Esophagus (tissue), 2 donors: ENCODE results near the gene COX19. TPM values are rescaled to one million over a fixed set of nuclear protein-coding genes. Genes with fewer than 3 reads are reported as not detected.

ENCODE experiments used
- H3K27ac ChIP-seq, 2 donors: one replicate each; pipeline ENCODE4 v1.5.1; 2013; ENCODE audit warnings: low read depth in 2 of 2, mild to moderate bottlenecking in 2 of 2, inconsistent platforms in 1 of 2, low read length in 1 of 2, moderate library complexity in 1 of 2
- H3K27me3 ChIP-seq, 2 donors: one replicate each; pipeline ENCODE4 v1.6.1; 2013; ENCODE audit warnings: low read length in 2 of 2, control low read depth in 1 of 2, mild to moderate bottlenecking in 1 of 2; ENCODE audit not compliant: insufficient read depth in 2 of 2, control insufficient read depth in 1 of 2
- H3K36me3 ChIP-seq, 2 donors: one replicate each; pipeline ENCODE4 v1.6.1; 2013; ENCODE audit warnings: low read length in 1 of 2; ENCODE audit not compliant: control insufficient read depth in 2 of 2, insufficient read depth in 2 of 2
- H3K4me1 ChIP-seq, 2 donors: one replicate each; pipeline ENCODE4 v1.6.1; 2013; ENCODE audit warnings: low read length in 1 of 2; ENCODE audit not compliant: control insufficient read depth in 2 of 2, insufficient read depth in 2 of 2
- H3K4me3 ChIP-seq, 2 donors: one replicate each; pipeline ENCODE4 v1.5.1; 2013; ENCODE audit warnings: low read length in 2 of 2, mild to moderate bottlenecking in 2 of 2, low read depth in 1 of 2, moderate library complexity in 1 of 2
- H3K9me3 ChIP-seq, 2 donors: one replicate each; pipeline ENCODE4 v1.6.1; 2013; ENCODE audit warnings: mild to moderate bottlenecking in 2 of 2, low read depth in 1 of 2, low read length in 1 of 2, moderate library complexity in 1 of 2; ENCODE audit not compliant: control insufficient read depth in 2 of 2, insufficient read depth in 1 of 2
- WGBS, 2 donors: extraction: QIAGEN DNeasy Blood & Tissue Kit; methylation state at CpG; one replicate each; pipeline ENCODE4 v1.1.7; 2013; 5-methylcytosine and 5-hydroxymethylcytosine counted together
- polyA plus RNA-seq, 2 donors: library from polyadenylated mRNA; stranded (reverse); fragments of 200-250 nt; gene quantifications; one replicate each; pipeline ENCODE4 v1.2.3, GENCODE V29; 2013
- donor health status: healthy with polysubstance abuse.
- donor health status: Bipolar disorder and iron deficiency.

COX19 gene
- polyA plus RNA-seq, 2 donors: 4.1 to 5.5 TPM

GRCh38 chr7:979151-979550, 3.8 kb upstream of the COX19 start:
- Histone ChIP-seq H3K27ac (no peak overlapping the region), H3K4me1 (peaks cover 5 to 19% of the 10 kb centered on the region in 2 donors)

GRCh38 chr7:978416-979091, 3.2 kb upstream of the COX19 start:
- peaks cover 5 to 19% of the 10 kb centered on the region in 2 donors for H3K4me1 ChIP-seq
- H3K36me3 ChIP-seq: no peaks in the 10 kb centered on the region
- 77 to 88% methylated on average over 24 of the region's 24 CpGs for WGBS, 2 donors
- no peaks in the 10 kb centered on the region for H3K9me3 ChIP-seq
- no peak overlapping the region for H3K4me3 ChIP-seq
- H3K27me3 ChIP-seq: no peaks in the 10 kb centered on the region
- H3K27ac ChIP-seq: no peak overlapping the region

More at GRCh38 chr7:979151-979550, 3.8 kb upstream of the COX19 start:
- no peaks in the 10 kb centered on the region for H3K36me3 ChIP-seq
- 77 to 87% methylated on average over 16 of the region's 16 CpGs for WGBS, 2 donors
- H3K9me3 ChIP-seq: no peaks in the 10 kb centered on the region
- no peak overlapping the region for H3K4me3 ChIP-seq
- H3K27me3 ChIP-seq: no peaks in the 10 kb centered on the region

GRCh38 chr7:978049-978346, 2.6 kb upstream of the COX19 start:
- Histone ChIP-seq H3K27me3 (no peaks in the 10 kb centered on the region), H3K4me3 (no peak overlapping the region), H3K27ac (no peak overlapping the region), H3K36me3 (no peaks in the 10 kb centered on the region), H3K9me3 (no peaks in the 10 kb centered on the region), H3K4me1 (peaks cover 5 to 14% of the 10 kb centered on the region in 2 donors)
- 60 to 83% methylated on average over 7 of the region's 7 CpGs for WGBS, 2 donors

- Histone ChIP-seq H3K9me3 (no peaks in the 10 kb centered on the region), H3K27ac (no peak overlapping the region), H3K36me3 (no peaks in the 10 kb centered on the region), H3K4me3 (no peak overlapping the region), H3K4me1 (peaks cover 4 to 10% of the 10 kb centered on the region in 2 donors), H3K27me3 (no peaks in the 10 kb centered on the region)
- WGBS, 2 donors: 61 to 73% methylated on average over 19 of the region's 19 CpGs
Measured at GRCh38 chr7:977326-978048, 2.1 kb upstream of the COX19 start.

- H3K27me3 ChIP-seq: no peaks in the 10 kb centered on the region
- WGBS, 2 donors: 68 to 80% methylated on average over 19 of the region's 19 CpGs
- H3K36me3 ChIP-seq: peaks cover 0 to 2% of the 10 kb centered on the region in 2 donors
- H3K27ac ChIP-seq: no peak overlapping the region
- peaks cover 0 to 5% of the 10 kb centered on the region in 2 donors for H3K4me1 ChIP-seq
- H3K4me3 ChIP-seq: no peak overlapping the region
- H3K9me3 ChIP-seq: no peaks in the 10 kb centered on the region
Measured at GRCh38 chr7:976901-977325, 1.6 kb upstream of the COX19 start.

GRCh38 chr7:975702-976473, 539 bp upstream of the COX19 start:
- no peak overlapping the region for H3K27ac ChIP-seq
- WGBS, 2 donors: 44 to 53% methylated on average over 28 of the region's 28 CpGs
- H3K9me3 ChIP-seq: no peaks in the 10 kb centered on the region
- H3K4me1 ChIP-seq: peaks cover 0 to 6% of the 10 kb centered on the region in 2 donors
- H3K36me3 ChIP-seq: peaks cover 0 to 2% of the 10 kb centered on the region in 2 donors
- H3K4me3 ChIP-seq: peak overlapping the region; percentile 9 to 78
- no peaks in the 10 kb centered on the region for H3K27me3 ChIP-seq

- H3K9me3 ChIP-seq: no peaks in the 10 kb centered on the region
- H3K4me1 ChIP-seq: peaks cover 0 to 6% of the 10 kb centered on the region in 2 donors
- H3K36me3 ChIP-seq: peaks cover 2% of the 10 kb centered on the region in 2 donors
- H3K4me3 ChIP-seq: peak overlapping the region; percentile 78 to 99
- WGBS, 2 donors: 28 to 31% methylated on average over 7 of the region's 7 CpGs
- no peaks in the 10 kb centered on the region for H3K27me3 ChIP-seq
- H3K27ac ChIP-seq: no peak overlapping the region
Measured at GRCh38 chr7:974172-974571, 1.2 kb downstream of the COX19 start.

- no peaks in the 10 kb centered on the region for H3K27me3 ChIP-seq
- WGBS, 2 donors: 78 to 82% methylated on average over 9 of the region's 9 CpGs
- H3K9me3 ChIP-seq: no peaks in the 10 kb centered on the region
- H3K4me3 ChIP-seq: no peak overlapping the region
- H3K27ac ChIP-seq: no peak overlapping the region
- peaks cover 0 to 6% of the 10 kb centered on the region in 2 donors for H3K4me1 ChIP-seq
- peaks cover 5 to 6% of the 10 kb centered on the region in 2 donors for H3K36me3 ChIP-seq
Measured at GRCh38 chr7:973312-973711, 2.0 kb downstream of the COX19 start.

GRCh38 chr7:972676-973309, 2.6 kb downstream of the COX19 start:
- Histone ChIP-seq H3K4me3 (no peak overlapping the region), H3K27ac (no peak overlapping the region), H3K36me3 (peaks cover 8 to 12% of the 10 kb centered on the region in 2 donors), H3K4me1 (peaks cover 0 to 6% of the 10 kb centered on the region in 2 donors), H3K27me3 (no peaks in the 10 kb centered on the region), H3K9me3 (no peaks in the 10 kb centered on the region)
- WGBS, 2 donors: 64 to 75% methylated on average over 10 of the region's 10 CpGs
